Testis (tissue), 2 donors: ENCODE results near the gene MARK4.

Experiments
- POLR2A ChIP-seq: fragments of 450-650 bp; IDR thresholded peaks from one replicate; pipeline ENCODE4 v1.6.1; 2017; ENCODE audit warnings: antibody characterized with exemption, mild to moderate bottlenecking, moderate library complexity
- TF ChIP-seq, protein P1 (sequence below), 3 experiments: fragments of 450-650 bp in 2 of 3; fragments of 200-600 bp in 1 of 3; sonication (generic) in 1 of 3; IDR thresholded peaks; one replicate each; pipeline ENCODE4 v1.5.1; 2016 to 2019; ENCODE audit warnings: antibody characterized with exemption in 3 of 3, mild to moderate bottlenecking in 2 of 3, moderate library complexity in 1 of 3

DNA sequence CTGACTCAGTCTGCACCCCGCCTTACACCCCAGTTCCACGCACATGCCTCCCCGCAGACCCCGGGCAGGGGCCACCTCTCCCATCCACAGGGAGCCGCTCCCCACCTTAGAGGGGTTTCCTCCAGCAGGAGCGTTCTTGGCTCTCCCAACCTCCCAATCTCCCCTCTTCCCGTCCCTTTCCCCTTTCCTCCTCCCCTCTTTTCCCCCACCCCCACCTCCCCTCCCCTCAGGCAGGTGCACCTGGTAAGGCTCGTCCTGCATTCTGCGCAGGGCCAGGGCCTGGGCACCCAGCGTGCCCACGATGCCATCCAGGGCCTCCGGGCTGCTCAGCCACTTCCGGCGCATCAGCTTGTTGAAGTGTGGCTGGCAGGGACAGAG, 33.1 kb upstream of the MARK4 start:
- TF ChIP-seq, protein P1, sequence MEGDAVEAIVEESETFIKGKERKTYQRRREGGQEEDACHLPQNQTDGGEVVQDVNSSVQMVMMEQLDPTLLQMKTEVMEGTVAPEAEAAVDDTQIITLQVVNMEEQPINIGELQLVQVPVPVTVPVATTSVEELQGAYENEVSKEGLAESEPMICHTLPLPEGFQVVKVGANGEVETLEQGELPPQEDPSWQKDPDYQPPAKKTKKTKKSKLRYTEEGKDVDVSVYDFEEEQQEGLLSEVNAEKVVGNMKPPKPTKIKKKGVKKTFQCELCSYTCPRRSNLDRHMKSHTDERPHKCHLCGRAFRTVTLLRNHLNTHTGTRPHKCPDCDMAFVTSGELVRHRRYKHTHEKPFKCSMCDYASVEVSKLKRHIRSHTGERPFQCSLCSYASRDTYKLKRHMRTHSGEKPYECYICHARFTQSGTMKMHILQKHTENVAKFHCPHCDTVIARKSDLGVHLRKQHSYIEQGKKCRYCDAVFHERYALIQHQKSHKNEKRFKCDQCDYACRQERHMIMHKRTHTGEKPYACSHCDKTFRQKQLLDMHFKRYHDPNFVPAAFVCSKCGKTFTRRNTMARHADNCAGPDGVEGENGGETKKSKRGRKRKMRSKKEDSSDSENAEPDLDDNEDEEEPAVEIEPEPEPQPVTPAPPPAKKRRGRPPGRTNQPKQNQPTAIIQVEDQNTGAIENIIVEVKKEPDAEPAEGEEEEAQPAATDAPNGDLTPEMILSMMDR (IDR thresholded peaks at IDR 0.05) = no peak
- no peak for TF ChIP-seq POLR2A
